Right lobe of liver (tissue), 6 donors: Measurements from ENCODE around the gene REG1A. TPM values are rescaled to one million over a fixed set of nuclear protein-coding genes. Genes with fewer than 3 reads are reported as not detected.

Experiments used
- ATAC-seq, 4 donors: fragments of 200-7000 bp; cut with Tn5 transposase; one replicate each; pipeline ENCODE4 v1.9.1; 2020; ENCODE audit warnings: mild to moderate bottlenecking in 4 of 4, moderate library complexity in 4 of 4
- DNase-seq, 3 donors: peaks; one replicate each; pipeline ENCODE4 v3.0.0-alpha.2; 2020
- H3K27ac ChIP-seq, 3 donors: fragments of 200-600 bp; one replicate each; pipeline ENCODE4 v1.8.0; 2022
- H3K27me3 ChIP-seq, 2 donors: fragments of 200-600 bp; one replicate each; pipeline ENCODE4 v1.8.0; 2022
- H3K36me3 ChIP-seq, 4 donors: fragments of 200-600 bp; sonication (generic) in 1 of 4; one replicate each; pipeline versions ENCODE4 v1.5.1 to v1.8.0; 2017 to 2022; ENCODE audit warnings: control low read depth in 1 of 4
- H3K4me1 ChIP-seq, 4 donors: fragments of 200-600 bp; sonication (generic) in 1 of 4; one replicate each; pipeline versions ENCODE4 v1.5.1 to v1.8.0; 2017 to 2022; ENCODE audit warnings: control low read depth in 1 of 4
- H3K4me3 ChIP-seq, 3 donors: fragments of 200-600 bp; one replicate each; pipeline ENCODE4 v1.8.0; 2022
- H3K9me3 ChIP-seq, 4 donors: fragments of 200-600 bp; sonication (generic) in 1 of 4; one replicate each; pipeline versions ENCODE4 v1.5.1 to v1.8.0; 2017 to 2022; ENCODE audit warnings: control low read depth in 1 of 4
- CTCF ChIP-seq, 4 donors: fragments of 200-600 bp in 3 of 4; fragments of 450-650 bp in 1 of 4; IDR thresholded peaks; one replicate each; pipeline versions ENCODE4 v1.5.1 to v1.8.0; 2016 to 2022; ENCODE audit warnings: antibody characterized with exemption in 4 of 4, mild to moderate bottlenecking in 2 of 4
- POLR2A ChIP-seq: fragments of 450-650 bp; IDR thresholded peaks from one replicate; pipeline ENCODE4 v1.6.1; 2017; ENCODE audit warnings: antibody characterized with exemption, mild to moderate bottlenecking
- WGBS: methylation state at CpG from one replicate; pipeline ENCODE4 v1.1.6; 2018; ENCODE audit warnings: low coverage, low lambda C conversion rate; ENCODE audit not compliant: insufficient coverage; ENCODE audit errors: missing lambda C conversion rate; 5-methylcytosine and 5-hydroxymethylcytosine counted together
- intact Hi-C, 2 donors: fragments of 100-400 bp; cut with DNase I; formaldehyde crosslinking; loops; one replicate each; pipeline versions ENCODE4 v1.11.2 to v1.14.1; 2022
- total RNA-seq, 6 experiments: library from RNA; depleted of rRNA in 2 of 6; stranded (reverse); fragments of >200 nt in 2 of 6; fragmentation: NEBNext Ultra II Directional in 3 of 6; extraction: Animal tissue kit (Norgen Biotek cat#: 25700) in 3 of 6; gene quantifications; one replicate each; pipeline versions ENCODE4 v1.1.0 to v1.2.4, GENCODE V29; 2016 to 2023
- donor health status: DM: no; HTN: yes; CAD: no.
- donor health status: DM: no; HTN: no; CAD: no.
- donor health status: DM: no; HTN: no; CAD: no.
- donor health status: DM: no; HTN: yes; CAD: no.
- donor health status: DM: no; HTN: yes; CAD: no.

REG1A gene
- total RNA-seq, 6 experiments from 2014 or later, result 0.40 to 1.2 (median 0.61) TPM; not detected in 1

GRCh38 chr2:79090693-79091092 lies 29.6 kb upstream of the REG1A start:
- Histone ChIP-seq H3K9me3 (no peaks in the 10 kb centered on the region), H3K4me3 (no peak overlapping the region), H3K27ac (no peak overlapping the region), H3K4me1 (no peaks in the 10 kb centered on the region), H3K36me3 (no peaks in the 10 kb centered on the region), H3K27me3 (no peaks in the 10 kb centered on the region)
- ATAC-seq (no peak), DNase-seq (no peak)
- TF ChIP-seq POLR2A, result no peak
- no peak for TF ChIP-seq CTCF (IDR thresholded peaks at IDR 0.05)
- intact Hi-C loops, result no loop called here
- 69% methylated on average over 4 of the region's 4 CpGs for WGBS

GRCh38 chr2:79097843-79098242 lies 22.4 kb upstream of the REG1A start:
- intact Hi-C loops, result no loop called here

GRCh38 chr2:79099140-79099686 lies 21.1 kb upstream of the REG1A start:
- WGBS, result 40% methylated on average over 5 of the region's 7 CpGs
- ATAC-seq, result no peak
- no peaks in the 10 kb centered on the region for H3K27me3 ChIP-seq
- no peaks in the 10 kb centered on the region for H3K9me3 ChIP-seq
- no peak for DNase-seq
- intact Hi-C loops, result no loop called here
- TF ChIP-seq POLR2A (no peak), CTCF (IDR thresholded peaks at IDR 0.05) (no peak)
- H3K4me1 ChIP-seq, result no peaks in the 10 kb centered on the region
- no peaks in the 10 kb centered on the region for H3K36me3 ChIP-seq
- no peak overlapping the region for H3K4me3 ChIP-seq
- no peak overlapping the region for H3K27ac ChIP-seq

More at GRCh38 chr2:79097843-79098242, 22.4 kb upstream of the REG1A start:
- TF ChIP-seq CTCF (IDR thresholded peaks at IDR 0.05), result no peak
- no peak for TF ChIP-seq POLR2A
- Histone ChIP-seq H3K4me1 (no peaks in the 10 kb centered on the region), H3K27me3 (no peaks in the 10 kb centered on the region), H3K9me3 (no peaks in the 10 kb centered on the region), H3K27ac (no peak overlapping the region), H3K36me3 (no peaks in the 10 kb centered on the region), H3K4me3 (no peak overlapping the region)
- ATAC-seq (no peak), DNase-seq (no peak)
- 71% methylated on average over 6 of the region's 6 CpGs for WGBS

GRCh38 chr2:79100285-79100684 lies 20.0 kb upstream of the REG1A start:
- WGBS, result 43% methylated on average over 1 of the region's 1 CpG
- no peak for TF ChIP-seq CTCF (IDR thresholded peaks at IDR 0.05)
- no peak for TF ChIP-seq POLR2A
- intact Hi-C loops, result no loop called here
- no peak overlapping the region for H3K27ac ChIP-seq
- H3K36me3 ChIP-seq, result no peaks in the 10 kb centered on the region
- no peak for ATAC-seq
- no peaks in the 10 kb centered on the region for H3K4me1 ChIP-seq
- H3K4me3 ChIP-seq, result no peak overlapping the region
- H3K27me3 ChIP-seq, result no peaks in the 10 kb centered on the region
- no peak for DNase-seq
- no peaks in the 10 kb centered on the region for H3K9me3 ChIP-seq

GRCh38 chr2:79101024-79101423 lies 19.3 kb upstream of the REG1A start:
- TF ChIP-seq POLR2A (no peak), CTCF (IDR thresholded peaks at IDR 0.05) (no peak)
- Histone ChIP-seq H3K9me3 (no peaks in the 10 kb centered on the region), H3K27me3 (no peaks in the 10 kb centered on the region), H3K36me3 (no peaks in the 10 kb centered on the region), H3K27ac (no peak overlapping the region), H3K4me1 (no peaks in the 10 kb centered on the region), H3K4me3 (no peak overlapping the region)
- intact Hi-C loops, result no loop called here
- no peak for DNase-seq
- 24% methylated on average over 2 of the region's 2 CpGs for WGBS
- ATAC-seq, result no peak
